SKM-1 (cell line): Measurements from ENCODE around the gene RAMP3.

Experiments
- DNase-seq: peaks from one replicate; lab custom pipeline; 2025; ENCODE audit not compliant: unreplicated experiment; lab: John Stamatoyannopoulos, UW

Gene RAMP3

DNA sequence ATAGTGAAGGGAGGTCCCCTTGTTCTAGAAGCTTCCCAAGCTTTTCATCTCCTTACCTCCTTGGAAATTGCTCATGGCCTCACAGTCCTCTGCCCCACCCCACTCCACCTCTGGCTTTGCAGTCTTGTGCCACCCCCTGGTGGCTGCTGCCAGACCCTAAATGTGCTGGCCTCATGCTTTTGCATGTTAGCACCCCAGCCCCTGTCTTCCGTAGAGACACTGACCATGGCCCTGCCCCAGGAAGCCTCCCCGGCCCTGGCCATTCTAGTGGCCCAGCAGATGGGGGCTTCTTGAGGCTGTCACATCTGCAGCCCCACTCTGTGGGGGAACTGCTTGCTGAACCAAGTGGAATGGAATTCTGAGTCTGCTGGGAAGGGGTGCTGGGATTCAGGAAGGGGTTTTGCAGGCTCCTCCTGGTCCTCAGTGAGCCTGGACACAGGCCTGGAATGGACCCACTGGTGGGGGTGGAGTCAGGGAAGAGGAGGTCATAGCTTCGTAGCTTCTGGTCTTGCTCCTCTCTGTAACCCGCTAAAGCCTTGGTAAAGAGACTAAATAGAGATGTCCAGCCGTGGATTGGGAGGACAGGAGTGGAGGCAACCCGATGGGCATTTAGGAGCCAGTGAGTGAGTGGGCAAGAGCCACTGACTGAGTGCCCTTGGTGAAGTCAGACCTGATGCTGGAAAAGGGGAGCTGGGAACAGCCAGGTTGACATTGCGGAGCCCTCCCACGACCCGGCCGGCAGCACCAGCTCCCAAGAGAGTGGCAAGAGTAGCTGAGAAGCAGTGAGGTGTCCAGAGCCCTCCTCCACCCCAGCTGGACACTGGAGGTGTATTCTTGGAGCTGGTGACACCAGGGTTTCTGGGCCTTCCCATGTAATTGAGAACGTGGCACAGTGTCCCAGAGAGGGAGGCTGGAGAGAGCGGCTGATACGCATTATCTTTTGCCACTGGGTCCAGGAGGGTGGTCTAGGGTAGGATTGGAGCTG lies 20.9 kb downstream of the RAMP3 start:
- no peak for DNase-seq

DNA sequence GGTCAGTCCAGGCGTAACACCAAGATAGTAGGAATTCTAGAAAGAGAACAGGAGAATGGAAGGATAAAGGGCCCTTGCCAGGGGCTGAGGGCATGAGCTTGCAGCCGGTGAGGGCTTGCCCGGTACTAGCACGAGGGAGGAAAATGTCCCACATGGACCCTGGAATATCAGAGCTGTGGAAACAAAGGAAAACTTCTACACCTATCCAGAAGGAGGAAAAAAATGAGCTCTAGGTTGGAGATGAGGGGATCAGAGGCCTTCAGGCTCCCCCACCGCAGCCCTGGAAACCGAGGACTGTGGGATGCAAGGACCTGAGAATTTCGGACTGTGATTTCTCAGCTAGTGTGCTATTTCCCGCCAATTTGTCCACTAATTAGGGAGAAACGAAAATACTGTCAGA lies 22.1 kb downstream of the RAMP3 start:
- DNase-seq: no peak

DNA sequence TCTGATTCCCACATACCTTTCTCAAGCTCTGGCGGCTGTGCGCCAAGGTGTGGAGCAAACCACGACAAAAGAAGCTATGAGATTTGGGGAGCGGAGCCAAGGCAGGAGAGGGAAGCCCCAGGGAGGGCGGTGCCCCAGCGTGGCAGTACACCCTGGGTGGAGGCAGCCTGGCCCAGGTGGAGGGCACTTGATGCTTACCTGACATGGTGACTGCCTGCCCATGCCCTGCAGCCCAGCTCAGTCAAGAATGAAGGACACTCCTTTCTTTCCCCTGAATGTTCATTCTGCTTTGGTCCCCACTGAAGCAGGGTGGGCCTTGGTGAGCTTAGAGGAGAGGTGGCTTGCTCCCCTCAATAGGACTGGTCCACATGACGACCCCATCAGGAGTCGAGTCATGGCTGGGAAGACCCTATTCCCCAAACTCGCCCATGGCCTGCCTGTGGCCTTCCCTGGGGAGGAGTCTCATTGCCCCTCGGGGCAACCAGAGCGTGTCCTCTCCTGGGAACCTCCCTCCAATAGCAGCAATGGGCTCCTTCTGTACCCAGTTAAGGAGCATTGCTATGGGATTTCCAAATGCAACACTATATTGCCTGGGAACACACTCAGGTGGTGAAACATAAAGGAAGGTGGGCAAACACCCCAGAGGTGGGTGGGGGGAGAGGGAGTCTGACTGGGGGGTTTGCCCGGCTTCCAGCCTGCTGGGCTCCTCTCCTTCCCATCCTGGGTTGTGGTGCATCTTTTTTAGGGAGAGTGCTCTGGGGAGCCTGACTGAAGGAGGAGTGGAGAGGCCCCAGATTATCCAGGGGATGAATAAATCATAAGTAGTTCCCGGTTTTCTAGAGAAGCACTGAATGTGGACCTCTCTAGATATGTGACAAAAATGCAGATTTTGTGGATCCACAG lies 22.7 kb downstream of the RAMP3 start:
- DNase-seq: no peak

DNA sequence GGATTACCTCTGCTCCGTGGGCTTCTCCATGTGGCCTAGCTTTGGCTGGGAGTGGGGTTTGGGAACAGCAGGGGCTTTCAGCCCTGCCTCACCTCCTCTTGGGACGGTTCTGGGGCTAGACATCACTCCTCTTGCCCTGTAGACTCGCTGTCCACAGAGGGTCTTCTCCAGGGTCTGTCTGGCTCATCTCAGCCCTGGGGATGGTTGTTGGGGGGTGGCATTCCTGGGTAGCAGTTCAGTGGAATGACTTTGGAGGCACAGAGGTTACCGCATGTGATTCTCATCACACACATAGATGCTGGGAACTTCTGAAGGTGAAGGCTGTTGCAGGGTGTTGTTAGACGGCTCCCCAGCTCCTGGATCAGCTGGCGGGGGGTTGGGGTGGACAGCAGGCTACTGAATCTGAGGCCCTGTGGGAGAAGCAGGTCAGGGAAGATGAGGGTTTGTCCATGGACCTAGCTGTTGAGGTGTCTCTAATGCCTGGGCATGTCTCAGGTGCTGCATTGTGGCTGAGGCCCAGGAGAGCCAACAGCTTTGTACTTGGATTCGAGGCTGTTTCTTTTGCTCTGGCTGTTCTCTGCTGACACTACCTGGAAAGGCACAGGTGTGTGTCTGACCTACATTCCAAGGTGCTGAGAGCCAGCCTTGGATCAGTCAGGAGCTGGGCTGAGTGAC lies 23.8 kb downstream of the RAMP3 start:
- no peak for DNase-seq

DNA sequence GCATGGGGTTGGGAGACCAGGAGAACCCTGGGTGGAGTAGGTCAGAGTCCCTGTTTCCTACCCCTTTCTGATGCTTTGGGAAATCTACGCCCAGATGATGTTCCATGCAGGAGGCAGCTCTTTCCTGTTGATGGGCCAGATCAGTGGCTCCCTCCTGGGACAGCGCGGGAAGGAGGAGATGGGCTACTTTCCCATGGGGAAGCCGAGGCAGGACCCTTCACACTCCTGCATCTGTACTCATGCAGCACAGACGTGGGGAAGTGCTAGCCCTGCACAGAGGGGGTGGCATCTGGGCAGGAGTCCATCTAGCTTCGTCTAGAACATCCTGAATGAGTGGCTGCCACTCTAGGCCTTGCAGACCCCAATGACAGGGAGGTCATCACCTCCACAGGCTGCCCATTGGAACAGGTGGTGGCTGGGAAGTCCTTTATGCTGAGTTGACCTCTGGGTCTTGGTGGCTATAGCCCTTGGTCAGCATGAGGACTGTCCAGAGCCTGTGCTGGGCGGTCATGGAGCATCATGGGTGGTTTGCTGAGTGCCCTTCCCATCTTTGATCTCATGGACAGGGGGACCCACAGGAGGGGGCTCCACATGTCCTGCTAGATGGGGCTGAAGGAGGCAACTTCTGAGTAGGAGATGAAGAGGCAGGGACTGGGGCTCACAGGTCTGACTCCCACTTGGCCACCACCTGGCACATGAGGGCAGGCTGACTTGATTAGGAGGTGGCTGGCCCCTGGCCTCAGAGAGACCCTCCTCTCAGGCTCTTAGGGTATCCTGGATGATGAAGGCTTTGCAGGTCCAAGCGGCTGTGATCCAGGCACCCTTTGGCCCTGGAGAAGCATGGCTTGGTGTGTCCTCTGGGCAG lies 24.6 kb downstream of the RAMP3 start:
- no peak for DNase-seq

DNA sequence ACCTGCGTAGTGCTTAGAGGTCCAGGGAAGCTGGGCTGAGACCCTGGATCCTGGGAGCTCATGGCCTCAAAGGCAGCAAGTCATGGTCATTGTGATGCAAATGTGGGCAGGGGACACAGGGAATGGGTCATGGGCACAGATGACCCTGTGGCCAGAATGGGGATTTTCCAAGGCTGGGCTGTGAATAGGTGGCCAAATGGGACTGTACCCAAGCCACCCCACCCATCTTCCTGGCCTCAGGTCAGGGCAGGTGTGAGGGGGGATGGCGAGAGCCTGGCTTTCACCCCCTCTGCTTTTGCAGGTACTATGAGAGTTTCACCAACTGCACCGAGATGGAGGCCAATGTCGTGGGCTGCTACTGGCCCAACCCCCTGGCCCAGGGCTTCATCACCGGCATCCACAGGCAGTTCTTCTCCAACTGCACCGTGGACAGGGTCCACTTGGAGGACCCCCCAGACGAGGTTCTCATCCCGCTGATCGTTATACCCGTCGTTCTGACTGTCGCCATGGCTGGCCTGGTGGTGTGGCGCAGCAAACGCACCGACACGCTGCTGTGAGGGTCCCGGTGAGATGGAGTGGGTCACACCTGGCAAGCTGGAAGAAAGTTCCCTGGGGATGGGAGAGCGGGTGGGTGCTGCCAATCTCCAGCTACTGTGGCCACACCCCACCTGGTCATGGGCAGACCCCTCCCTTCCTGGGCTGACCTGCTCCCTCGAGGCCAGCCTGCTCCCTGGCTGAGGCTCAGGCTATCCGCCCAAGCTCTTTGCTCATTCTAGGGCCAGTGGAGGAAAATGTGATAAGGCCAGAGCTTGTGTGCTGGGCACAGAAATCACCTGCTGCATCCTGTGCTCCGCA lies 25.5 kb downstream of the RAMP3 start:
- no peak for DNase-seq

DNA sequence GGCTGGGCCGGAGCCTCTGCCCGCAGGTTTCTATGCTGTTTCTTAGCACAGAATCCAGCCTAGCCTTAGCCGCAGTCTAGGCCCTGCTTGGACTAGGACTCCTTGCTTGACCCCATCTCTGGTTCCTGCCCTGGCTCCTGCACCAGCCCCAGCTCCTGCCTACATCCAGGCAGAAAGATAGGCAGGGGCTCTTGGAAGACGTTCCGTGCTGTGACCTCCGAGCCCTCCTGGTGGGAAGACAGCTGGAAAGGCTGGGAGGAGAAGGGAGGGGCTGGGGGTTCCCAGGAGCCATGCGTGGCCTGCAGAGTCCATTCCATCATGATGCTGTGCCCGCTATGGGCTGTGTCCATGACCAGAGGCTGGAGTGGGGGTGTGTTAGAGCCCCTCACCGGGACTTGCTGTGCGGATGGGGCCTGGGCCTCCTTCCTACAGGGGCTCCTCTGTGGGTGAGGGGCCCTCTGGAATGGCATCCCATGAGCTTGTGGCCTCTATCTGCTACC lies 26.2 kb downstream of the RAMP3 start:
- no peak for DNase-seq

DNA sequence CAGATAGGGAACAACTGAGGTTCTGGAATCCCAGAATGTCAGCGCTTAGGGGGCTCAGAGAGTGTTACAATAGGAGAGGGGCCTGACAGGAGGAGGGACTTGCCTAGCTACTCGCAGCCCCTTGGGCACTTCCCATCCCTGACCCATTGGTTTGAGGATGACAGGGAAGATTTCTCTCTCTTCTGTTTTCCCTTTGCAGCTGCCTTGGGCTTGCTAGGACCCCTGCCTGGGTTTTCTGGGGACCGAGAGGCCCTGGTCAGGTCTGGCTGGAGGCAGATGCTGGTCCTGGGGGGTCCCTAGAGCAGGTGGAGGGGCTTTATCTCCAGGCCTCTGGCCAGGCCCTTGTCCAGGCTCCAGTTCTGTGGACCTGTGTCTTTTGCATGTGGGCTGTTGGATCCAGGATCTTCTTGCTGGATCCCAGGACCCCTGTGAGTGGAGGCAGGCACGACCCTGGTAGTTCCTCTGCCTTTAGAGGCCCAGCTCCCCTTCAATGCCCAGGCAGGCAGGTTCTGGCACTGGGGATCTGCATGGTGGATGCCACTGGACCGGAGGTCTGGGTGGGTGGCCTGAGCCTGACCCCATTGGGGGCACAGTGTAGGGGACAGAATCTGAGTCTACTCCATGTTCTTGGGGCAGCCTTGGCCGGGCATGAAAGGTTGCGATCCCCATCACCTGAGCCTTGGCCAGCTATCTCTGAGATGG lies 26.9 kb downstream of the RAMP3 start:
- DNase-seq: no peak

DNA sequence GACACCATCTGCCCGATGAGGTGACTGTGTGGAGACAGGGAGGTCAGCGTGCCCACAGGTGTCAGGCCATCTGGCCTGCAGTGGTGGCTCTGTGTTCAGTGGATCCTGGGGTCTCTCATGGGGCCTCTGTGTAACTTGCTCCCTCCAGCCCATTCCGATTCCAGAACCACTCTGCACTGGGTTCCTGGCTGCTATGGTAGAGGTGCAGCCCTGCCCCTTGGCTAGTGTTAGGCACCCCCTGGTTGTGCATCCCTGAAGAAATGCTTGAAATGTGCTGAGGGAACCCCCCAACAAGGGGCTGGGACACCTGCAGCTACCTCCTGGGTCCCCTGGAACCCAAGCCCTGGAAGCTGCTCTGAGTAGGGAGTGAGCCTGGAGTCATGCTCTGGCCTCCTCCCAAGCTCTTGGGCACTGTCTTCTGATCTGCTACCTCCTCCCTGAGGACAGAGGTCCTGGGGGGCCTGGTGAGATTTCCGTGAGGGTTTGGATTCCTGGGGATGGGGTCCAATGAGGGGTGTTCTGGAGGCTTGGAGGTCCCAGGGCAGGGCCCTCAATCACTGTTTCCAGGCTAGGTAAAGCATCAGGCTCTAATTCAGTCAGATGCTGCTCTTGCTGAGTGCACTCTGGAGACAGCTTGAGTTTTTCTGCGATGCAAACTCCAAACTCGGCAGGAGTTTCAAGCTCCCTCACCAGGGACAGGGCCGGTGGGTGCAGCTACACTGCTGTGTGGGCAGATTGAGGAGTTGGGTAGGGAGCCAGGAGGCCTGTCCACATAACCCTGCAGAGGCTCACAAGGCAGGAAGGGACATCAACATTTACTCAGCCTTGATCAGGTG lies 27.7 kb downstream of the RAMP3 start:
- no peak for DNase-seq

DNA sequence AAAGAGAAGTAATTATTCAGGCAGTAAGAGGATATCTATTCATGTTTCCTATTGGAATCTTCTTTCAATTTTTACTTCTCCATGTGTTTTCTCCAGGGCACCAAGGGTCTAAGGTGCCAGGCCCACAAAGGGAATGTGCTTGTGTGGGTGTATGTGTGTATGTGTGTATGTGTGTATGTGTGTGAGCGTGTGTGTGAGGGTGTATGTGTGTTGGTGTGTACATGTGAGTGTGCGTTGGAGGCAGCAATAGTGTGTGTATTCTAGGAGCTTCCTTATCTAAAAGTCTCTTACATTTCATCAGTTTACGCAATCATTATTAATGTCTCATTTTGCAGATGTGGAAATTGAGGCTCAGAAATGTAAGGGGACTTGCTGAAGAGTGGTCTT lies 28.3 kb downstream of the RAMP3 start:
- DNase-seq: no peak

DNA sequence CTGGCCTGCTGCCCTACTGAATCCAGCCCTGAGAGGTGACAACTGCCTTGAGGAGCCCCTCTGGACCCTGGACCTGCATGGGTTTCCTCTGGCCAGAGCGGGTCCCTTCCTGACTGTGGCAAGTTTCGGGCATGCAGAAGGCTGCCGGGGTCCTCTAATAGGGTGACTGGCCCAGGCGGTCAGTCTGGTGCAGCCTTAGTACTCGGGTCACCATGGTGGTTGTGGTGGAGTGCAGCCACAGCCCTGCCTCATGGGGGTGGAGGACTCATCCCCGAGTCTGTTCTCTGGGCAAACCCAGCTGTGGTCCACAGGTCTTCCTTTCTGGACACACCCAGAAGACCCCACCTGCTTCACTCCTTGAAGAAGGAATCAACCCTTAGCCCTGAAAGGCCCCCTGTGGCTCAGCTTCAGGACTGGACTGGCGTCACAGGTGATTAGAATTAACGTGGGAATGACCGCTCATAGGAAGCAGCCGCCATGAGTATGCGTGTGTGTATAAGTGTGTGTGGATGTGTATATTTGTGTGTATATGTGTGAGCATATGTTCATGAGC lies 28.7 kb downstream of the RAMP3 start:
- DNase-seq: no peak

DNA sequence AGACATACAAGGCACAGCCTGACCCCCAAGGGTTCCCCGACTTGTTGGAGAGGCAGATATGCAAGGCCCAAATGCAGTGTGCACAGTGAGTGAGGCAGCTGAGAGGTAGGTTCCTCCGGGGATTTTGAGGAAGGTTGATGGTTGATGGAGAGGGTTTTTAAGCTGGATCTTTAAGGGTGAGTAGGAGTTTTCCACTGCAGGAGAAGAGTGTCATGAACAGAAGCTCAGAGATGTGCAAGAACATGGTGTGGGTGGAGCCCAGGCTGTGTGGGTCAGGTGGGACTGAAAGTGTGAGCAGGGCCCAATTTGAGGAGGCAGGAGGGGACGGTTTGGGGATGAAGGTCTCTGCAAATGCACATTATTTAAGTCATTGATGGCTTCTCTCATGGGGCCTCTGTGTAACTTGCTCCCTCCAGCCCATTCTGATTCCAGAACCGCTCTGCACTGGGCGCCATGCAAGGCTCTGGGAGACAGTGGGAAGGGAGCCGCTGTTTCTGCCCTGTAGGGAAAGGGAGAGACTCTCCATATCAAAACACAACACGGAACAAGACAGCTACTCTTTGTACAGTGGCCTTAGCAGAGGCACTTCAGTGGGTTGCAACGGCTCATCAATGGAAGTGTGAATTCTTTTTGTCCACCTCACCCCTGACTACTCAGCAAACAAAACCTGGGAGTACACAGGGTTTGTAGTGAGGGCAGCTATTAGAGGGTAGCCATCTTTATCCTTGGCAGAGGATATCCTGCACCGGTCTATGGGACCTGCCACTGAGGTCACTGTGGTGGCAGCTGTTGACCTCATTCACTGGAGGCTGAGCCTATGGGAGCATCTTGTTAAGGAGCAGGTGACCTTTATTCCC lies 29.7 kb downstream of the RAMP3 start:
- no peak for DNase-seq

DNA sequence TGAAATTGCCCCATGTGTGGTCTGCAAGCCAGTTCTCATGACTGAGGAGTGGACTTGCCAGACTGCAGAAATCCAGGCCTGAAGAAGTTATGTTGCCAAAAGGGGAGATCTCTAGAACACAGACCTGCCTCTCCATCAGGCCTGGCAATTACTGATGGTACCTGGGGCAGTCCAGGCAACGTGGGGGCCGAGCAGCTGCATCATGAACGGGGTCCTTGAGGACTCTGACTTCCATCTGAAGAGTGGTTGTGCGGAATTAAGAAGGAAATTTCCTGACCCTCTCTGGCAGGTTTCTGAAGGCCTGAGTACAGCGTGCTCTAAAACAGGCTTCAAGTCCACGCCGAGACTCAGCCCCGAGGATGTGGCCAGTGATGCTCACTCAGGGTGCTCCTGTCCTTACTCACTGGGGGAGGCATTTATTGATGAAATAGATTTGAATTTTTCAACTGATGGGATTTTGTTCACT lies 30.4 kb downstream of the RAMP3 start:
- DNase-seq: no peak

DNA sequence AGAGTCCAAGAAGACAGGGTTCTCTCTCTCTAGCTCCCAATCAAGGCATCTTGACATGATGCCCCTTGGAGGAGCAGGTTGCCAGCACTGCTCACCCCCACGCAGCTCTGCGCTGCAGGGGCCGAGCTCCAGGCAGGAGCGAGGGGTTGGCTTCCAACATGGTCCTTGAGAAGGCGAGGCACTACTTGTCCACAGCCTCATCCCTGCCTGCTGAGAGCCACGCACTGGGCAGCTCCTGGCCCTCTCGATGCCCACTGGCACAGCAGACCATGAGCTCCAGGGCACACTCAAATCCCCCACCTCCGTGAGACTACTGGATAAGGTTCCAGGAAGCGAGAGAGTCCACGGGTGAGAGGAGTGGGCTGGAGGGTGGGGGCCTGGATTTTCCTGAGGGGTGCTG lies 31.1 kb downstream of the RAMP3 start:
- no peak for DNase-seq

DNA sequence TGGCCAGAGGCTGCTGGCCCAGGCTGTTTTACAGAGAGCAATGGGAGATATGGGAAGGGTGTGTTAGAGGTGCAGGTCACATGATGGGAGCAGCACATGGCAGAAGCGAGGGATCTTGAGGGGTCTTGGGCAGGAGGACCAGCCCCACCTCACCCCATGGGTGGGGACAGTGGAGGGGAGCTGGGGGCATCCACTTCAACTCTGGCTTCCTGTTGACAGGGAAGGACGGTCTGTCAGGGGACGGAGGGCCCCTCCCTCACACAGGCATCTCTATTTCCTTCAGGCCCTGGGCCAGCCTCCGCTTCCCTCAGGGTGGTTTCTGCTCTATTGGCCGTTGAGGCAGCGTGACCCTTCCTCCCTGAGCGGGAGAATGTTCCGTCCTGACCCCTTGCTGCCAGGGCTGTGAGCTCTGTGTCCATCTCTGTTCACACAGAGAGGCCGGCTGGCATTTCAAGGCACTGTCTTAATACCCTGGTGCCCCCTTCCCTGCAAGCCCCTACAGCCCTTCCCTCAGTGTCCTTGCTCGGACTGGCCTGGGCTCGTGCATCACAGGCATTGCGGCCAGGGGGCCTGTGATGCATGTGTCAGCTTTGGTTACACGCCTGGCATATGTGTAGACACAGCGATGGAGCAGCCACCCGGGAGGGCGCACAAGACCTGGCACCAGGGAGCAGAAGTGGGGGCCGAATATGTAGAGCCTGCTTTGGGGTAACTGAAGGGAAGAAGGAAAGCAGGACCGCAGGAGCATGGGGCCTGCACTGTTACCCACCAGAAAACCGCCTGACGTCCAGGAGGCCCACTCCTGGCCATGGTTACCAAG lies 31.8 kb downstream of the RAMP3 start:
- no peak for DNase-seq
